Uterus (tissue), 2 donors: Measurements from ENCODE around the gene ASPG.

Experiments
- CTCF ChIP-seq, 4 experiments: fragments of 200-600 bp in 2 of 4; fragments of 450-650 bp in 2 of 4; sonication (generic) in 2 of 4; IDR thresholded peaks; one replicate each; pipeline ENCODE4 v1.5.1; 2016 to 2019; ENCODE audit warnings: antibody characterized with exemption in 4 of 4, mild to moderate bottlenecking in 2 of 4, moderate library complexity in 1 of 4
- POLR2A ChIP-seq, 2 donors: fragments of 450-650 bp; IDR thresholded peaks; one replicate each; pipeline ENCODE4 v1.6.1; 2016; ENCODE audit warnings: antibody characterized with exemption in 2 of 2, mild to moderate bottlenecking in 1 of 2, moderate library complexity in 1 of 2

GRCh38 chr14:104101086-104101621, 15.7 kb downstream of the ASPG start:
- TF ChIP-seq CTCF (IDR thresholded peaks at IDR 0.05) (no peak), POLR2A (IDR thresholded peaks at IDR 0.05) (no peak)
